CD4-positive, alpha-beta T cell (primary cell): ENCODE results near the gene NELFB. TPM values are rescaled to one million over a fixed set of nuclear protein-coding genes. Genes with fewer than 3 reads are reported as not detected.

Experiments used
- ATAC-seq: fragments of 200-7000 bp; cut with Tn5 transposase; one replicate; pipeline ENCODE4 v1.10.0; 2022; ENCODE audit warnings: mild to moderate bottlenecking; ENCODE audit not compliant: poor library complexity
- CTCF ChIA-PET: fragments of 350-600 bp; sonication (Branson Sonifier 250); formaldehyde crosslinking; loops from one replicate; lab custom pipeline; 2021; ENCODE audit warnings: antibody characterized with exemption, inconsistent platforms; lab: Charles Lee
- POLR2A ChIA-PET: fragments of 350-600 bp; sonication (Branson Sonifier 250); formaldehyde crosslinking; loops from one replicate; lab custom pipeline; 2021; ENCODE audit warnings: antibody characterized with exemption, inconsistent platforms; lab: Charles Lee
- DNase-seq, 14 experiments: peaks; one replicate each; pipeline ENCODE4 v3.0.0-alpha.2; 2013 to 2020; ENCODE audit warnings: mixed read lengths in 2 of 14
- H3K27ac ChIP-seq, 2 donors: one replicate each; pipeline versions ENCODE4 v1.5.1 to v1.7.0; 2013; ENCODE audit warnings: low read length in 2 of 2, low read depth in 1 of 2, mild to moderate bottlenecking in 1 of 2
- H3K27me3 ChIP-seq, 2 experiments: 1 replicate in 1 of 2; 2 replicates in 1 of 2; pipeline versions ENCODE4 v1.6.1 to v1.7.0; 2013; ENCODE audit warnings: low read length in 2 of 2, control low read depth in 1 of 2, mild to moderate bottlenecking in 1 of 2, moderate library complexity in 1 of 2; ENCODE audit not compliant: insufficient read depth in 2 of 2, control insufficient read depth in 1 of 2
- H3K36me3 ChIP-seq: one replicate; pipeline ENCODE4 v1.6.1; 2013; ENCODE audit warnings: low read length, control low read depth; ENCODE audit not compliant: insufficient read depth
- H3K4me1 ChIP-seq: one replicate; pipeline ENCODE4 v1.6.1; 2013; ENCODE audit warnings: low read length, control low read depth; ENCODE audit not compliant: insufficient read depth
- H3K4me3 ChIP-seq: one replicate; pipeline ENCODE4 v1.5.1; 2013; ENCODE audit warnings: mild to moderate bottlenecking, low read length, moderate library complexity
- H3K9me3 ChIP-seq, 2 experiments: 1 replicate in 1 of 2; 2 replicates in 1 of 2; pipeline versions ENCODE4 v1.6.1 to v1.7.0; 2013; ENCODE audit warnings: low read length in 2 of 2, mild to moderate bottlenecking in 2 of 2, control low read depth in 1 of 2, moderate library complexity in 1 of 2; ENCODE audit not compliant: control insufficient read depth in 1 of 2, insufficient read depth in 1 of 2
- H3K27ac Mint-ChIP-seq: one replicate; pipeline ENCODE4 v1.8.0; 2020; ENCODE audit warnings: mixed read lengths
- H3K27me3 Mint-ChIP-seq: one replicate; pipeline ENCODE4 v1.8.0; 2021; ENCODE audit warnings: mixed read lengths
- H3K36me3 Mint-ChIP-seq: one replicate; pipeline ENCODE4 v1.8.0; 2021; ENCODE audit warnings: low read depth, mixed read lengths
- H3K4me1 Mint-ChIP-seq: one replicate; pipeline ENCODE4 v1.8.0; 2021; ENCODE audit warnings: low read depth, mixed read lengths
- H3K4me3 Mint-ChIP-seq: one replicate; pipeline ENCODE4 v1.8.0; 2020; ENCODE audit warnings: mild to moderate bottlenecking, mixed read lengths
- H3K9me3 Mint-ChIP-seq: one replicate; pipeline ENCODE4 v1.8.0; 2020; ENCODE audit warnings: mixed read lengths
- CTCF ChIP-seq: fragments of 200-600 bp; IDR thresholded peaks from one replicate; pipeline ENCODE4 v1.8.0; 2022; ENCODE audit warnings: antibody characterized with exemption, mild to moderate bottlenecking
- intact Hi-C, 2 experiments: fragments of 100-400 bp; cut with DNase I in 1 of 2; cut with micrococcal nuclease in 1 of 2; formaldehyde crosslinking; loops; one replicate each; pipeline versions ENCODE4 v1.15.1 to v1.9.0; 2023 to 2025; cut with DNase I, micrococcal nuclease
- total RNA-seq, 174 experiments: library from RNA in 2 of 174; stranded (reverse) in 2 of 174; gene quantifications; one replicate each; pipeline ENCODE4 v1.2.3 and lab custom pipeline; 2021 to 2026

NELFB gene
- total RNA-seq, 2 experiments from 2014 or later: 20.7 to 21.2 TPM

DNA sequence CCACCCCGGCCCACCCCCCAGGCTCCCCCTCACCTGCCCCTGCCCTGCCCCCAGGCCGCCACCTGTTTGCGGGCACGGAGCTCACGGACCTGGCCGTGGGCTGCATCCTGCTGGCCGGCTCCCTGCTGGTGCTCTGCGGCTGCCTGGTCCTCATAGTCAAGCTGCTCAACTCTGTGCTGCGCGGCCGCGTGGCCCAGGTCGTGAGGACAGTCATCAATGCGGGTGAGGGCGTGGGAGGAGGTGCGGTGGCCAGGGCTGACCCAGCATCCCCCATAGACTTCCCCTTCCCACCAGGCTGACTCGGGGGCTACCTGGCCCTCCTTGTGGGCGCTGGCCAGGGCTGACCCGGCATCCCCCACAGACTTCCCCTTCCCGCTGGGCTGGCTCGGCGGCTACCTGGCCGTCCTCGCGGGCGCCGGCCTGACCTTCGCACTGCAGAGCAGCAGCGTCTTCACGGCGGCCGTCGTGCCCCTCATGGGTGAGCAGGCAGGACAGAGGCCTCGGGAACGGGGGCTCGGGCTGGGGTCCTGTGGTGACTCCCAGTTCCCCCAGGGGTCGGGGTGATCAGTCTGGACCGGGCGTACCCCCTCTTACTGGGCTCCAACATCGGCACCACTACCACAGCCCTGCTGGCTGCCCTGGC lies 21.0 kb upstream of the NELFB start:
- no peak for ATAC-seq
- ChIA-PET CTCF (no interaction called here), POLR2A (no interaction called here)

GRCh38 chr9:137234758-137235423 lies 20.2 kb upstream of the NELFB start:
- Histone ChIP-seq H3K4me1 (peaks cover 41% of the 10 kb centered on the region), H3K27ac (no peak overlapping the region), H3K36me3 (no peaks in the 10 kb centered on the region), H3K4me3 (no peak overlapping the region), H3K27me3 (peaks cover 0 to under 1% of the 10 kb centered on the region in 2 experiments), H3K9me3 (peaks cover 0 to 6% of the 10 kb centered on the region in 2 experiments)
- intact Hi-C loops: loop anchor here in 1 of 2 experiments (5.0 kb wide), 3 partner anchors 48 to 448 kb away; partner anchors contain the start of genes ANAPC2 and SSNA1
- TF ChIP-seq CTCF: no peak
- Mint-ChIP-seq H3K4me1 (peaks cover 5% of the 10 kb centered on the region), H3K27ac (no peak overlapping the region), H3K36me3 (no peaks in the 10 kb centered on the region), H3K27me3 (peaks cover 6% of the 10 kb centered on the region), H3K9me3 (no peaks in the 10 kb centered on the region), H3K4me3 (no peak overlapping the region)
- no peak for ATAC-seq
- ChIA-PET CTCF (interaction anchor here (1.1 to 1.8 kb wide), 2 partner anchors 58 to 188 kb away, joined by 3 to 4 read pairs; partner anchors contain the start of gene NPDC1), POLR2A (no interaction called here)
- no peak for DNase-seq

More for the DNA sequence above, 21.0 kb upstream of the NELFB start:
- no peak overlapping the region for H3K27ac Mint-ChIP-seq
- peaks cover 6% of the 10 kb centered on the region for H3K27me3 Mint-ChIP-seq
- peaks cover 34% of the 10 kb centered on the region for H3K4me1 ChIP-seq
- intact Hi-C loops: no loop called here
- no peak for TF ChIP-seq CTCF
- peaks cover 2 to 4% of the 10 kb centered on the region in 2 experiments for H3K27me3 ChIP-seq
- DNase-seq: no peak
- no peak overlapping the region for H3K27ac ChIP-seq
- no peaks in the 10 kb centered on the region for H3K9me3 Mint-ChIP-seq
- H3K9me3 ChIP-seq: peaks cover 0 to 7% of the 10 kb centered on the region in 2 experiments
- H3K4me1 Mint-ChIP-seq: peaks cover 5% of the 10 kb centered on the region
- no peaks in the 10 kb centered on the region for H3K36me3 Mint-ChIP-seq
- H3K4me3 ChIP-seq: no peak overlapping the region
- H3K4me3 Mint-ChIP-seq: no peak overlapping the region
- no peaks in the 10 kb centered on the region for H3K36me3 ChIP-seq

- Mint-ChIP-seq H3K27ac (no peak overlapping the region), H3K4me1 (peaks cover 5% of the 10 kb centered on the region), H3K36me3 (no peaks in the 10 kb centered on the region), H3K4me3 (no peak overlapping the region), H3K9me3 (no peaks in the 10 kb centered on the region), H3K27me3 (peaks cover 6% of the 10 kb centered on the region)
- no peak for TF ChIP-seq CTCF
- ATAC-seq (no peak), DNase-seq (no peak)
- no peak overlapping the region for H3K4me3 ChIP-seq
- POLR2A ChIA-PET: interaction anchor here (0.6 to 1.3 kb wide), 6 partner anchors 12 to 370 kb away, joined by 3 to 9 read pairs (median 4); partner anchors contain the start of gene EDF1
- CTCF ChIA-PET: interaction anchor here (0.6 to 1.8 kb wide), 17 partner anchors 8 to 206 kb away, joined by 3 to 16 read pairs (median 5); partner anchors contain the start of genes MAN1B1, NPDC1, RNF224 and SSNA1
- no peaks in the 10 kb centered on the region for H3K27me3 ChIP-seq
- peaks cover 47% of the 10 kb centered on the region for H3K4me1 ChIP-seq
- H3K27ac ChIP-seq: no peak overlapping the region
- intact Hi-C loops: loop anchor here (1.0 to 5.0 kb wide), 5 partner anchors 27 to 448 kb away; partner anchors contain the start of genes ANAPC2 (in 1 of the 2) and SSNA1 (in 1 of the 2)
- H3K9me3 ChIP-seq: peaks cover 0 to 6% of the 10 kb centered on the region in 2 experiments
- no peaks in the 10 kb centered on the region for H3K36me3 ChIP-seq
Observed at GRCh38 chr9:137235424-137236237, 19.5 kb upstream of the NELFB start.
